ENCODE measurements around the gene DHRS7. TPM values are rescaled to one million over a fixed set of nuclear protein-coding genes. Genes with fewer than 3 reads are reported as not detected.

DHRS7 gene
- total RNA-seq, 1 donor from 2014 or later = 42.9 TPM

DNA sequence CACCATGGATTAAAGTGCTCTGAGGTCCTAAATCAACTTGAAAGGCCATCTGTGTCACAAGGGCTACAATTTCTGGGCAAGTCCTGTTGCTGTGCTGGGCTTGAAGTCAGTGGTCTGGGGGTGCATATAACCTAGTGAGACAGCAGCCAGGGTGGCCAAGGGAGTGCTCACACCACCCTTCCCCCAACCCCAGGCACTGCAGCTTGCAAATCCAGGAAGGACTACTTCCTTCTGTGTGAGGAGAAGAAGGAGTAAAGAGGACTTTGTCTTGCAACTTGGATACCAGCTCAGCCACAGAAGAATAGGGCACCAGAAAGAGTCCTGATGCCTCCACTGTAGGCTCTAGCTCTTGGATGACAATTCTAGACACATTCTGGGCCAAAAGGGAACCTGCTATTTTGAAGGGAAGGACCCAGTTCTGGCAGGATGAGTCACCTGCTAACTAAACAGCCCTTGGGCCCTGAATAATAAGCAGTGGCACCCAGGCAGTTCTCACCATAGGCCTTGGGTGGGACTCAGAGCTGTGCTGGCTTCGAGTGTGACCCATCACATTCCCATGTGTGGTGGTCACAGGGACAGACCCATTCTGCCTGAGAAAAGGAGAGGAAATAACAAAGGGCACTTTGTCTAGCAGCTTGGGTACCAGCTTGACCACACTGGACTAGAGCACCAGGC lies 32.6 kb upstream of the DHRS7 start:
- peaks cover 6% of the 10 kb centered on the region for H3K4me1 Mint-ChIP-seq
- H3K4me3 Mint-ChIP-seq = no peak overlapping the region
- DNase-seq = no peak
- H3K9me3 Mint-ChIP-seq = peaks cover 13% of the 10 kb centered on the region
- no peak overlapping the region for H3K27ac Mint-ChIP-seq
- intact Hi-C loops (cut with micrococcal nuclease) = loop anchor here (5.0 to 10.0 kb wide), 2 partner anchors 137 to 360 kb away; no protein-coding TSS in a partner anchor
- H3K27me3 Mint-ChIP-seq = peaks cover 15% of the 10 kb centered on the region
- H3K36me3 Mint-ChIP-seq (ENCODE audit: low read depth) = no peaks in the 10 kb centered on the region

DNA sequence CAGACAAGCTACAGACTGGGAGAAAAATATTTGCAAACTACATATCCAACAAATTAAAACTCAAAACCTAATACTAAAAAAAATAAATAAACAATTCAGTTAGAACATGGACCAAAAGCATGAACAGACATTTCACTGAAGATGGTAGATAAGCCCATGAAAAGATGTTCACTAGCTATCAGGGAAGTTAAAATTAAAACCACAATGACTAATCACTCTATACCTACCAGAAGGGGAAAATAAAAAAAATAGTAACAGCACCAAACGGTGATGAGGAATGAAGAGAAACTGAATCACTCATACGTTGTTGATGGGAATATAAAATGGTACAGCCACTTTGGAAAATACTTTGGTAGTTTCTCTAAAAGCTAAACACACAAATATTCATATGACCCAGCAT lies 31.1 kb upstream of the DHRS7 start:
- no peak overlapping the region for H3K4me3 Mint-ChIP-seq
- H3K27me3 Mint-ChIP-seq = peaks cover 9% of the 10 kb centered on the region
- H3K4me1 Mint-ChIP-seq = peaks cover 6% of the 10 kb centered on the region
- no peak overlapping the region for H3K27ac Mint-ChIP-seq
- DNase-seq = no peak
- H3K36me3 Mint-ChIP-seq (ENCODE audit: low read depth) = no peaks in the 10 kb centered on the region
- intact Hi-C loops (cut with micrococcal nuclease) = loop anchor here (5.0 to 10.0 kb wide), 2 partner anchors 139 to 361 kb away; no protein-coding TSS in a partner anchor
- peaks cover 13% of the 10 kb centered on the region for H3K9me3 Mint-ChIP-seq

DNA sequence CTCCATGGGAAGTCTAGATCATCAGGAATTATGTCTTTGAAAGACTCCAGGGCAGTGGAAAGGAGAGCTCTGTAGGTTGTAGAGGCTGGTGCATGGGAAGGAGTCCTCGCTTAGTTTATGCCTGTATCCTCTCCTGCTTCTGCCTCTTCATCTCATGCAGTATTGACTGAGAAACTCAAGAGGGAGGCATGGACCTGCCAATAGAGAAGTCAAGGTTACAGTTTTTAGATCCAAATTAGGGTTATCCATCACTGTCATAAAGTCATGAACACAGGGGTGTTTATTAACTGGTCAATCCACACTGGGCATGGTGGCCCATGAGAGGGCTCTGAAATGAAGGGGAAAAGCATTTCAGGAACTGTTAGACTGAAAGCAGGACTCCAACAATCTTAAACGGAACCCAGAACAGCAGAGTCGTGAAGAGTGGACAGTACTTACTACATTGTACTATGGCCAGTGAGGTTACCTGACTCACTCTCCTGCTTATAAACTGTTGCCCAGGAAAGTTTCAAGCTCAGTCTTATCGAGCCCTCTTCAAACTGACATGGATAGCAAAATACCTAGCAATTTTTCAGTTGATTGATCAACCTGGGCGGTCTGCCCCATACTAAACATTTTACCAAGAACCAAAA lies 30.1 kb upstream of the DHRS7 start:
- intact Hi-C loops (cut with micrococcal nuclease) = loop anchor here (5.0 to 10.0 kb wide), 2 partner anchors 140 to 362 kb away; no protein-coding TSS in a partner anchor
- H3K4me1 Mint-ChIP-seq = peaks cover 6% of the 10 kb centered on the region
- DNase-seq = no peak
- H3K27me3 Mint-ChIP-seq = peaks cover 9% of the 10 kb centered on the region
- H3K27ac Mint-ChIP-seq = no peak overlapping the region
- no peaks in the 10 kb centered on the region for H3K36me3 Mint-ChIP-seq (ENCODE audit: low read depth)
- peaks cover 13% of the 10 kb centered on the region for H3K9me3 Mint-ChIP-seq
- no peak overlapping the region for H3K4me3 Mint-ChIP-seq

DNA sequence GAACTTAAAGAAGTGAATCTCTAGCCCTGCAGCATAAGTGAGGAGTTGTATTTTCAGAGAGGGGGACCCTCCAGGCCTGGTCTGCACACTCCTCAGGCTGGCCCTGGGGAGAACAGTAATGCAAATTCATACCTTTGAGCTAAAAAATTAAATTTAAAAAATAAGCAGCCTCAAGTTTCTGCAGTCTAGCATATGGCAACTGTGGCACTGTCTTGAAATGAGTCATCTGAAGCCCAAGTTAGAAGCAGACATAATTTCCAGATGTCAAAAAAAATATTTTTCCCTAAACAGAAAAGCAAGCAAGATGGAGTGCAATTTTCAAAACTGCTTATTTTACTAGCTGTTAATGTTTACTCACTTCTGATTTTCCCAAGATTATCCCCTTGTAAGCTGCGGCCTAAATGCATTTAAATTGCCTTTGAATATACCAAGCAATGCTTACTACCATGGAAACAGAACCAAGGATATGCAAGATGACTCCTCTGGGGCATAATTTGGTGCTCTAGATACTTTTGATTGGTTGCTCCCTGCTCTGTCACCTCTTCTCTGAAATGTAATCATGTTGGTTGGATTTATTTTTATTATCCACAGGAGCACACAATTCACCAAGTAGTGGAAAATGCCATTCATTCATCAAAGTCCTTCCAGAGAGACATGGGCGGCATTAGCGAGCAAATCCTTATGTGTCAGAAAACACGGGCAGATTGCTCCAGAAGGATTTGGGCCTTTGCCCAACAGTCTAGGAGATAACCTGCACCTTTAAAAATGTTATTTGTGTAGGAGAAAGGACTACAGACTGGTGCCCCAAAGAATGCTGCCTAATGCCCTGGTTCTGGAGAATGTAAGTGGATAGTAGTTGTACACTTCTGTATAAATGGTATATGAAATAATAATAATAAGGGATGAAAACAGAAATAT lies 25.0 kb upstream of the DHRS7 start:
- no peaks in the 10 kb centered on the region for H3K4me1 Mint-ChIP-seq
- intact Hi-C loops (cut with micrococcal nuclease) = loop anchor here (10.0 kb wide), 3 partner anchors 145 to 1065 kb away; no protein-coding TSS in a partner anchor
- no peak overlapping the region for H3K27ac Mint-ChIP-seq
- H3K27me3 Mint-ChIP-seq = peaks cover 7% of the 10 kb centered on the region
- DNase-seq = no peak
- H3K4me3 Mint-ChIP-seq = no peak overlapping the region
- no peaks in the 10 kb centered on the region for H3K9me3 Mint-ChIP-seq
- no peaks in the 10 kb centered on the region for H3K36me3 Mint-ChIP-seq (ENCODE audit: low read depth)

DNA sequence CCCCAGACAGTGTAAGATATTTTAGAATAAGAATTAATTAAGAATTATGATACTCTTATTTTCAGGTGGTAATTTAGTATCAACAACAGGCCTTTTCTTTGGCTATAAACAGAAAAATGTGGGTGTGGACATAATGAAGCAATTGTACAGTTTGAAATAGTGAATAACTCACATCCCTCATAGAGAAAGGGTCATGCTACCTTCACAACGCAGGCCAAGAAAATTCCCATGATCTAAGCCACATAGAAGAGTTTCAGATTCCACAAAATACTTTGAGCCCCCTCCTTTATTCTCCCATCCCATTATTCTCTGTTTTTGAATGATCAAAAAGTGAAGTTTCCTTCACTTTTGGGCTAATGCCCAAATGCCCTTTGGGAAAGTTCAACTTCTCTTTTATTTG lies 23.5 kb upstream of the DHRS7 start:
- no peak overlapping the region for H3K27ac Mint-ChIP-seq
- no peaks in the 10 kb centered on the region for H3K9me3 Mint-ChIP-seq
- peaks cover 7% of the 10 kb centered on the region for H3K27me3 Mint-ChIP-seq
- H3K36me3 Mint-ChIP-seq (ENCODE audit: low read depth) = no peaks in the 10 kb centered on the region
- H3K4me3 Mint-ChIP-seq = no peak overlapping the region
- peaks cover 6% of the 10 kb centered on the region for H3K4me1 Mint-ChIP-seq
- DNase-seq = no peak
- intact Hi-C loops (cut with micrococcal nuclease) = loop anchor here (10.0 kb wide), 2 partner anchors 604 to 1064 kb away; no protein-coding TSS in a partner anchor

GRCh38 chr14:60188115-60188514 lies 22.9 kb upstream of the DHRS7 start:
- H3K9me3 Mint-ChIP-seq = no peaks in the 10 kb centered on the region
- H3K4me3 Mint-ChIP-seq = no peak overlapping the region
- no peaks in the 10 kb centered on the region for H3K36me3 Mint-ChIP-seq (ENCODE audit: low read depth)
- intact Hi-C loops (cut with micrococcal nuclease) = loop anchor here (10.0 kb wide), 2 partner anchors 603 to 1063 kb away; no protein-coding TSS in a partner anchor
- H3K27ac Mint-ChIP-seq = no peak overlapping the region
- no peak for DNase-seq
- peaks cover 10% of the 10 kb centered on the region for H3K4me1 Mint-ChIP-seq
- peaks cover 7% of the 10 kb centered on the region for H3K27me3 Mint-ChIP-seq

DNA sequence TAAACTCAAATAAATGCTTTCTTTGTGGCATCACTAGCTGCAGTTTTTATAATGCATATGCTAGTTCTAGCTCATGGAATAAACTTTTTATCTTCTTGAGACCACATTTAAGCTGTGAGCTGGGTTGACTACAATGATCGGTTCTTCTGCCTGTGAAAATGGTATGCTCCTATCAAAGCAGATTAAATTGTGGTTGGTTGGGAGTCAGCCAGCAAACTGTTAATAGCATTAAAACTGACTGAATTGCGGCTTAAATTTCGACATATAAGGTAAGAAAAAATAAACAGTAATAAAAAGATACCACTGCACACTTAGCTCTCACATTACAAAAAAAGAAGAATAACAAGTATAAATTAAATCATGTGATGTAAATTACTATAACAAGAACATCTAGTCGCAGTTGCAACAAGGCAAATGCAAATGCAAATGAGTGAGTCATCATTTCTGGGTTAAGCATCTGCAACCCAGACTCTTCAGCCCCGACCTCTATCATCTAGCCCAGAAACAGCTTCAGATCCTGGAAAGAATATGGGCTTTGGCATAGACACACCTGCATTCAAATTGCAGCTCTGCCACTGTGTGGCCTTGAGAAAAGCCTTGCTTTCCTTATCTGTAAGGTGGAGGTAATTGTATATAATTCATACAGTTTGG lies 19.8 kb upstream of the DHRS7 start:
- H3K27ac Mint-ChIP-seq = no peak overlapping the region
- H3K4me3 Mint-ChIP-seq = no peak overlapping the region
- H3K9me3 Mint-ChIP-seq = no peaks in the 10 kb centered on the region
- no peak for DNase-seq
- intact Hi-C loops (cut with micrococcal nuclease) = loop anchor here (1.0 to 10.0 kb wide), 7 partner anchors 21 to 1060 kb away; no protein-coding TSS in a partner anchor
- no peaks in the 10 kb centered on the region for H3K27me3 Mint-ChIP-seq
- peaks cover 11% of the 10 kb centered on the region for H3K4me1 Mint-ChIP-seq
- H3K36me3 Mint-ChIP-seq (ENCODE audit: low read depth) = no peaks in the 10 kb centered on the region

GRCh38 chr14:60184146-60184904 lies 19.1 kb upstream of the DHRS7 start:
- H3K36me3 Mint-ChIP-seq (ENCODE audit: low read depth) = no peaks in the 10 kb centered on the region
- no peaks in the 10 kb centered on the region for H3K9me3 Mint-ChIP-seq
- DNase-seq = peak; percentile 82
- intact Hi-C loops (cut with micrococcal nuclease) = loop anchor here (1.0 to 10.0 kb wide), 7 partner anchors 20 to 1060 kb away; no protein-coding TSS in a partner anchor
- H3K27me3 Mint-ChIP-seq = no peaks in the 10 kb centered on the region
- peak overlapping the region; percentile 77 for H3K4me3 Mint-ChIP-seq
- H3K4me1 Mint-ChIP-seq = peaks cover 11% of the 10 kb centered on the region
- peak overlapping the region; percentile 75 for H3K27ac Mint-ChIP-seq

GRCh38 chr14:60183741-60184140 lies 18.5 kb upstream of the DHRS7 start:
- Mint-ChIP-seq H3K36me3 (ENCODE audit: low read depth) (no peaks in the 10 kb centered on the region), H3K27ac (peak overlapping the region; percentile 75), H3K4me3 (peak overlapping the region; percentile 77), H3K4me1 (peaks cover 11% of the 10 kb centered on the region), H3K9me3 (no peaks in the 10 kb centered on the region), H3K27me3 (no peaks in the 10 kb centered on the region)
- intact Hi-C loops (cut with micrococcal nuclease) = loop anchor here (1.0 to 10.0 kb wide), 7 partner anchors 19 to 1059 kb away; no protein-coding TSS in a partner anchor
- DNase-seq = no peak

DNA sequence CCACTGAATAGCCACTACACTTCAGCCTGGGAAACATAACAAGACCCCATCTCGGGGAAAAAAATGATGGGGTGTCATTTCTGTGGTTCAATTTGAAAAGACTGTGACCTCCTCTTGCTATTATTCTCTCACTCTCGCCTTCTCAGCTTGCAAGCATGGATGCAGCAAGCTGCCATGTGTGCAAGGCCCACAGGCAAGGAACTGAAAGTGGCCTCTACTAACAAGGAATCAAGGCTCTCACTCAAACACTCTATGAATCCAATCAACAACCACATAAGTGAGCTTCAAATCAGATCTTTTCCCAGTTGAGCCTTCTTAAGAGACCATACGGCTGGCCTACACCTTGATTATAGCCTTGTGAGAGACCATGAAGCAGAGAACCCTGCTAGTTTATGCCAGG lies 17.9 kb upstream of the DHRS7 start:
- no peak overlapping the region for H3K27ac Mint-ChIP-seq
- intact Hi-C loops (cut with micrococcal nuclease) = loop anchor here (10.0 kb wide), 2 partner anchors 598 to 1058 kb away; no protein-coding TSS in a partner anchor
- H3K4me1 Mint-ChIP-seq = peaks cover 11% of the 10 kb centered on the region
- no peaks in the 10 kb centered on the region for H3K36me3 Mint-ChIP-seq (ENCODE audit: low read depth)
- no peaks in the 10 kb centered on the region for H3K9me3 Mint-ChIP-seq
- no peak for DNase-seq
- no peak overlapping the region for H3K4me3 Mint-ChIP-seq
- H3K27me3 Mint-ChIP-seq = no peaks in the 10 kb centered on the region

- Mint-ChIP-seq H3K4me1 (peaks cover 11% of the 10 kb centered on the region), H3K9me3 (no peaks in the 10 kb centered on the region), H3K36me3 (ENCODE audit: low read depth) (no peaks in the 10 kb centered on the region), H3K4me3 (no peak overlapping the region), H3K27me3 (no peaks in the 10 kb centered on the region), H3K27ac (no peak overlapping the region)
- intact Hi-C loops (cut with micrococcal nuclease) = no loop called here
- no peak for DNase-seq
Measured at GRCh38 chr14:60179431-60179869, 14.3 kb upstream of the DHRS7 start.

- no peak for DNase-seq
- intact Hi-C loops (cut with micrococcal nuclease) = no loop called here
- no peaks in the 10 kb centered on the region for H3K9me3 Mint-ChIP-seq
Measured at GRCh38 chr14:60178820-60179219, 13.6 kb upstream of the DHRS7 start.

More at GRCh38 chr14:60178820-60179219, 13.6 kb upstream of the DHRS7 start:
- Mint-ChIP-seq H3K27me3 (no peaks in the 10 kb centered on the region), H3K4me1 (peaks cover 7% of the 10 kb centered on the region), H3K4me3 (no peak overlapping the region), H3K36me3 (ENCODE audit: low read depth) (no peaks in the 10 kb centered on the region), H3K27ac (no peak overlapping the region)

Measured in activated CD4-positive, alpha-beta T cell treated with anti-CD3 and anti-CD28 coated beads, Interleukin-2, amount 10 ng/mL, durations not matched to agents 24 days and 14 days (primary cell).